SH-SY5Y (cell line): ENCODE measurements around the gene LRRFIP2.

Experiments
- GATA2 ChIP-seq: IDR thresholded peaks from 2 replicates; pipeline ENCODE4 v1.6.1; 2011; ENCODE audit warnings: mild to moderate bottlenecking, low read depth, low read length
- GATA3 ChIP-seq: IDR thresholded peaks from 2 replicates; pipeline ENCODE4 v1.6.1; 2011; ENCODE audit warnings: low read depth, mild to moderate bottlenecking, low read length, moderate library complexity

DNA sequence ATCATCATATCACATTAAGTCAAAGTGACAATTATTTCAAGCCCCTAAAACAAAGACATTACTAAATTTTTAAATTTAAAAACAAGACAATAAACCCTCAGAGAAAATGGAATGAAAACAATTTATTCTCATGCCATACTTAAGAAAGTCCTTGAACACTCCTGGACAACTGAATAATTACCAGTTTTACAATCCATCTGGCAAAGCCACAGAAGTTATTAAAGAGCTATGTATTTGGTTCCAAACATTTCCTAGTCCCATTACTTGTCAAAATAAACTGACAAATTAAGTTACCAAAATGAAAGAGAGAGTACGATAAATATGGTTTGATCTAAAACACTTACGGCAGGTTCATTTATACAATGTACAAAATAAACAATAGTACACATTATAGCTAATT lies 63.2 kb downstream of the LRRFIP2 start:
- no peak for TF ChIP-seq GATA2
- TF ChIP-seq GATA3, result no peak
